Measurements from ENCODE around the gene BUB3.

- TF ChIP-seq CTCF (IDR thresholded peaks at IDR 0.05) (no peak), POLR2A (IDR thresholded peaks at IDR 0.05) (no peak)
These were observed 613 bp upstream of the BUB3 start for GRCh38 chr10:123153486-123154091.

Data from testis (tissue), 2 donors.